HG02759 (cell line): ENCODE measurements around the gene BNIP1.

Source experiments
- ATAC-seq: cut with Tn5 transposase; IDR thresholded peaks from one replicate; pipeline ENCODE4 v1.9.1; 2021; ENCODE audit warnings: mild to moderate bottlenecking, moderate library complexity; ENCODE audit not compliant: unreplicated experiment

BNIP1 gene

GRCh38 chr5:173163219-173163618 is 18.9 kb downstream of the BNIP1 start:
- no peak for ATAC-seq

DNA sequence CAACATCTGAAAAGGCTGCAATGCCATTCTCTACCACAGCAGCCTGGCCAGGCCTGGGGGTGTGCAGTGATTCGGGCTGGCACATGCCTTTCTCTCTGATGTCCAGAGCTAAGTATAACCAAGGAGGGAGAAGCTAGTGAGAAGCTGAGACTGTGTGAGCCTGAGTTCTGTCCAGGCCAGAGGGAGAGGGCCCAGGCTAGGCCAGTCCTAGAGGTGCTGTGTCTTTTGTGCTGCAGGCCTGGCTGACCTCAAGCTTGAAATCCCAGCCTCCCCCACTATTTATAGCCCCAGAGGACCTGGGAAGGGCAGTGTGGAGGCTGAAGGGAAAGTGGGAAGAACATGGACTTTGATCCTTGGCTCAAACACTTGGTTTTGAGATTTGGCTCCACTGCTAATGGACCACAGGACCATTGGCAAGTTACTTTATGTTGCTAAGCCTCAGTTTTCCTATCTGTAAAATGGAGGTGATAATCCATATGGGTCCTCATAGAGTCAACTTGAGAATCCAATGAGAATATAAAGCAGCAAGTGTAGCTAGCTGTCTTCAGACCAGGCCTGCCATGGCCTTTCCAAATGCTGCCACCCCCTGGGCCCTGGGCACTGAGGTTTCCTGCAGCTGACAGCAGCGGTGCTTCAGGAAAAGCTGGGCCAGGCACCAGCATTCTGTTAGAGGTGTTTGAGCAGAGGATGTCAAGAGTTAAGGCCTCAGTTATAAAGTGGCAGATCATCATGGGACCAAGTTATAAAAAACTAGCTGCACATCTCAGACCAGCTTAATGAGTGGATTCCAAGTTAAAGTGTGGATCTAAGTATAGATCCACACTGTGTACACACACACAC is 21.1 kb downstream of the BNIP1 start:
- no peak for ATAC-seq

DNA sequence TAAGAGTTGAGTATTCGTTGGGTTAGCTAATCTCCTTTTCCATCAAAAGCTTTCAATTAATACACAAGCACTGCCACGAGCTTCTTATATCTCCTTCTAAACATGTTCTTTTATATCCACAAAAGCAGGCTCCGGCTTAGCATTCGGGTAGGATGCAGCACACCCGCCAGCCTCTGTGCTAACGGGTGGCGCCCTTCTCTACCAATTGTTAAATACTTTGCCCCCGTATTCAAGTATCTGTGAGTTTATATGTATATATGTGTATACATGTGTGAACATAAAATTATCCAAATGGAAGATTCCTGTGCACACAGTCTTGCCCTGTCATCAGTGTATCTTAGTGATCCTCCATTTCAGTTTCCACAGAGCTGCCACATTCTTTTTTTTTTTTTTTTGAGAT is 27.8 kb downstream of the BNIP1 start:
- ATAC-seq, result no peak

- ATAC-seq, result no peak
These were observed 31.2 kb downstream of the BNIP1 start for GRCh38 chr5:173175523-173175922.

DNA sequence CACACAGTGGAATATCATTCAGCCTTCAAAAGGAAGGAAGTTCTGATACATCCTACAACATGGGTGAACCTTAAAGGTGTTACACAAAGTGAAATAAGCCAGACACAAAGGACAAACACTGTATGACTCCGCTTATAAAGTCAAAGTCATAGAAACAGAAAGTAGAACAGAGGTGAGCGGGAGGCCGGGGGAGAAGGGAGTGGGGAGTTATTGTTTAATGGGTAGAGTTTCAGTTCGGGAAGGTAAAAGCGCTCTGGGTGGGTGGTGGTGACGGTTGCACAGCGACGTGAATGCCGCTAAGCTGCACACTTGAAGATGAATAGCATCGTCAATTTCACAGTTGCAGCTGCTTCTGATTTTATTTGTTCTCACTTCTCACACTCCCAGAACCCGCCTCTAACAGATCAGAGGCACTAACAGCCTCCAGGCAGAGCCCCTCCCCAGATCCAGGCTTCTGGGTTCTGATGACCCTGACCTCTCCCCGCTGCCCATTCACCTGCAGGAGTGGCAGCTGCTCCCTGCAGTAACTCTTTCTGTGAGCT is 34.1 kb downstream of the BNIP1 start:
- ATAC-seq, result no peak

DNA sequence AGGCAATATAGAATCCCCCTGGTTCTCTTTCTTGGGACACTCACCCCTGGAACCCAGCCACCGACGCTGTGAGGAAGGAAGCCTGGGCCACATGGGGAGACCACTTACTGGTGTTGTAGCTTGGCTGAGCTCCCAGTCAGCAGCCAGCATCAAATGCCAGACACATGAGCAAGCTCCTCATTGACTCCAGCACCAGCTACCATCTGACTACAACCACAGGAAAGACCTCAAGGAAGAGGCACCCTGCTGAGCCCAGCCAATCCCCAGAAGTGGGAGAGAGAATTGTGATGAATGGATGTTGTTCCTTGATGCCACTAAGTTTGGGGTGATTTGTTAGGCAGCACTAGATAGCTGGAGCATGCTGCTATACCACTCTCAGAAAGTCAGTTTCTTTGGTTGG is 36.0 kb downstream of the BNIP1 start:
- ATAC-seq, result no peak

DNA sequence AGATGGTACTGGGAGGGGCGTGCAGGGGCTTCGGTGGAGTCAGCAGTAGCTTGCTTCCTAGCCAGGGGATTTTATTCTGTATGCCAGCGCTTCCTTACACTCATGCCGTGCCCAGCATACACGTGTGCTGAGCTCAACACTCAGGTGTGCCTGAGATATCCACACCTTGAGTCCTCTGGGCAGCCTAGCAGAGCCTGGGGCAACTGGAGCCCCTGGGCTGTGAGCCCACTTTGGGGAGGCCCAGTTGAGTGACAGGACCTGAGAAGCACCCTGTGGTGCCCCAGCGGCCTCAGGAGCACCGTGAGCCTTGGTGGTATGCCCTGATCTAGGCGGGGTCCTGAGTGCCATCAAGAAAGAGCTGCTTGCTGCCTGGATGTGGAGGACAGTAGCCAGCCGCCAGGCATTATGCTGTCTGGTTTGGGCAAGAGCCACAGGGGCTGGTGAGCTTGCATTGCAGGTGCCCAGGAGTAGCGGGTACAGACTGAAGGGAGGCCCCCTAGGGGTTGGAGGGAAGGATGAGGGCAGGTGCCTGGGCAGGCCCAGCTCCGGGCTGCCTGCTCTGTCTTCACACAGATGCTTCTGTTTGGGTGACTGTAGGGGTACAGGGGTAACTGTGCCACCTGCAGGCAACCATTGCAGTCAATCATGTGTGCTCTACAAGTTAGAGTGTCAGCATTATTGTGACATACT is 42.9 kb downstream of the BNIP1 start:
- no peak for ATAC-seq

- no peak for ATAC-seq
These were observed 43.9 kb downstream of the BNIP1 start for GRCh38 chr5:173188280-173188679.

- no peak for ATAC-seq
These were observed 46.7 kb downstream of the BNIP1 start for GRCh38 chr5:173191015-173191414.

GRCh38 chr5:173191561-173191960 is 47.2 kb downstream of the BNIP1 start:
- ATAC-seq, result no peak

- ATAC-seq, result no peak
These were observed 48.2 kb downstream of the BNIP1 start for GRCh38 chr5:173192561-173192960.

DNA sequence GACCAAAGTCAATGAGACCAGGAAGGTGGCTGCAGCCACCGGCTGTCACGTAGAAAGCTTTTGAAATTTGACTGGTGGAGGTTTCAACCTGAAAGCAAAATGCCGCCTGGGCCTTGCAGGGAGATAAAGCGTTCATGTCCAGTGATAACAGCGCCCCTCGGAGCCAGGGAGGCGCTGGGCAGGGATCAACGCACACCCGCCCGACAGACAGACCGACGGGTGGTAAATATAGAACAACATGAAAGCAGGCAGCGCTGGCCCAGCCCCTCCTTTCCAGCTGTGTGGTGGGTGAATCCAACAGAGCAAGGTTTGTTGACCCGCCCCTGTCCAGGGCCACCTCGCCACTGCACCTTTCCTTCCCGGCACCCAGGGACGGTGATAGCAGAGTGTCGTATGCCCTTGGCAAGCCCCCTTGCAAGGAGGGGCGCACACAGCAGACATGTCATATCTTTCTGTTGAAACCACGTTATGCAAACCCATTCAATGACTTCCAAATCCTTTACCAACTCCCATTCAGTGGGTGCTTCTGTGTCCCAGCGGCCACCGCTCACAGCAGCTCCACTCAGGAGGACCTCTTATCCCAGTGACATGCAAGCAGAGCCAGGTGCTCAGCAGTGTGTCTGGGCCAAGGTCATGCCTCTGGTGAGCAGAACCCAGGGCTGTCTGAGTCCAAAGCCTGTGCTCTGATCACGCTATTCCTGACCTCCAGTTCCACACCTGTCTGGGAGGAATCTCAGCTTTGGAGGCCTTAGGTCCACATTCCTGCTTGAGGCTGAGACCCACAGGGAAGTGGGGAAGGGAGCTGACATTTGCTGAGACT is 52.0 kb downstream of the BNIP1 start:
- ATAC-seq, result no peak

GRCh38 chr5:173197375-173197891 is 53.1 kb downstream of the BNIP1 start:
- no peak for ATAC-seq

- ATAC-seq, result no peak
These were observed 53.7 kb downstream of the BNIP1 start for GRCh38 chr5:173198049-173198448.

DNA sequence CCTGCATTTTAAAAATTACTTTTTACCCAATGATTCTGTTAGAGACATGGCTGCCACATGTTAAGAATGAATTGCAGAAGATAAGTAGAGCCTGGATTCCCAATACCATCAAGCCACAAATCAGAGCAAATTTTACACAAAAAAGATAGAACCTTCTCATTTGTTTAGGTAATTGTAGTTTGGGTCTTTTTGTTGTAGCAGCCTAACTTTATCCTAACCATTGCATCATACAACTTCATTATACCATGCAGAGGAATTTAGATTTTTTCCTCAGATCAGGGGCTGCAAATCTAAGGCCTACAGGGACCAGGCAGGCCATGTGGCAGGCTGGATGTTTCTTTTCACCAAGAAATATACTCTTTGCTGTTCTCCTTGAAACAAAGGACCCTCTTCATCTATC is 56.0 kb downstream of the BNIP1 start:
- ATAC-seq, result no peak

- ATAC-seq, result no peak
These were observed 57.4 kb downstream of the BNIP1 start for GRCh38 chr5:173201636-173202265.

DNA sequence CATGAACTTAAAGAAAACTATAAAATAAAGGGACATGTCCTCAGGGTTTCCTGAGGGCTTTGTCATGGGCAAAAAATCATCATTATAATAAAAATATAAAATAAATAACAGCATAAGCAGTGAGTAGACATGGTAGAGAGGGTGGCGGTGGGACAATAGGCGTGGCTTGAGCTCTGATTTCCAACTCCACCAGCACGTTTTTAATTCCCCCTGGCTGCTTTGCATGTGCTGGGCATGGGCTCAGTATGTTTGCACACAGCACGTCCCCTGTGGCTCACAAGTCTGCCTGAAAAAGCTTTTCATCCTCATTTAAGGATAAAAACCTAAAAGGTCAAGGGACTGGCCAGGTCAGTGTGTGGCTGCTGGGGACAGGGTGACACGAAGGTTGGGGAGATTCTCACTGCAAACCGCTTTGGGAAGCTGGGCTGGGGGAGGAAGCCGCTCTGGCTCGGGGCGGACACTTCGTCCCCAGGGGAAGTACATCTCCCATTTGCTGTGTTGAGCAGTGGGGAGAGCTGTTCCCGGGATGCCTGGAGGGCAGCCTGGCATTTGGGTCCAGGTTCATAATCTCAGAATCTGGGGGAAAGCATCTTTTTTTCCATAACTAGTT is 58.0 kb downstream of the BNIP1 start:
- ATAC-seq, result no peak

DNA sequence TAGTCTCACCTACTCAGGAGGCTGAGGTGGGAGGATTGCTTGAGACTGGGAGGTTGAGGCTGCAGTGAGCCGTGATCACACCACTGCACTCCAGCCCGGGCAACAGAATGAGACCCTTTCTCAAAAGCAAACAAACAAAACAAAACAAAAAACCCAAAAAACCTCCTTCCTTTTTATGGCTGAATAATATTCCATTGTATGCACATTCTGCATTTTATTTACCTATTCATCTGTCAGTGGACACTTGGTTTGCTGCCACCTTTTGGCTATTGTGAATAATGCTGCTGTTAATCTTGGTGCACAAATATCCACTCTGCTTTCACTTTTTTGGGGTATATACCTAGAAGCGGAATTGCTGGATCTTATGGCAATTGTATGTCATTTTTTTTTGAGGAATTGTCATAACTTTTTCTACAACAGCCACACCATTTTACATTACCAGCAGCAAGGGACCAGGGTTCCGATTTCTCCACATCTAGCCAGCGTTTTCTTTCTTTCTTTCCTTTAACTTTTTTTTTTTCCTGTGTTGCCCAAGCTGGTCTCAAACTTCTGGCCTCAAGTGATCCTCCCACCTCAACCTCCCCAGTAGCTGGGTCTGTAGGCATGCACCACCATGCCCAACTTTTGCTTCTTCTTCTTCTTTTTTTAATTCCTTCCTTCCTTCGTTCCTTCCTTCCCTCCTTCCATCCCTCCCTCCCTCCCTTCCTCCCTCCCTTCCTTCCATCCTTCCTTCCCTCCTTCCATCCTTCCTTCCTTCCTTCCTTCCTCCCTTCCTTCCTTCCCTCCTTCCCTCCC is 60.1 kb downstream of the BNIP1 start:
- ATAC-seq, result no peak

DNA sequence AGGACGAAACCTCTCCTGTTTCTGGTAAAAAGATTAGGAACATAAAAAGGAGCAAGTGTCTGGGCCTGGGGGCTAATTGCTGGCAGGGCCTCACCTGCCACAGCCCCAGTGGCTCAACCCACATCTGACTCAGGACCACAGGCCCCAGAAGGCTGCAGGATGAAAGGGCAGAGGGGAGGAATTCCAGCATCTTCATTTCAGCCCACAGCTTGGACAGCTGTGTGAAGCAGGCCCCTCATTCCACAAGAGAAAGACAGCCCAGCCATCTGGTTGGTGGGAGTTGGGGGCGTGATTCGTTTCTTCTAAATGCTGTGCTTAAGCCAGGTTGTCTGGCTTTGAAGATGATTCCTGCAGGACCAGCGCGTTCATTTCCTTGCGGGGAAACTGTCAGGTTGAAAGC is 61.6 kb downstream of the BNIP1 start:
- ATAC-seq, result no peak
